ENCODE results near the gene CTNND2. TPM values are rescaled to one million over a fixed set of nuclear protein-coding genes. Genes with fewer than 3 reads are reported as not detected.

Gene CTNND2
- total RNA-seq, 4 donors from 2014 or later: 0.22 to 2.8 (median 0.39) TPM

GRCh38 chr5:11737010-11737409 is 167.2 kb downstream of the CTNND2 start:
- Histone ChIP-seq H3K4me3 (replicated peaks in 1 of 3) (no peak overlapping the region), H3K9me3 (no peaks in the 10 kb centered on the region), H3K4me1 (no peaks in the 10 kb centered on the region), H3K27ac (no peak overlapping the region), H3K36me3 (no peaks in the 10 kb centered on the region), H3K27me3 (no peaks in the 10 kb centered on the region)
- DNase-seq: no peak
- intact Hi-C loops (cut with DNase I): no loop called here
- WGBS, 2 donors: 86% methylated on average over 3 of the region's 3 CpGs
- TF ChIP-seq POLR2A (IDR thresholded peaks at IDR 0.05) (no peak), CTCF (IDR thresholded peaks at IDR 0.05) (no peak)

DNA sequence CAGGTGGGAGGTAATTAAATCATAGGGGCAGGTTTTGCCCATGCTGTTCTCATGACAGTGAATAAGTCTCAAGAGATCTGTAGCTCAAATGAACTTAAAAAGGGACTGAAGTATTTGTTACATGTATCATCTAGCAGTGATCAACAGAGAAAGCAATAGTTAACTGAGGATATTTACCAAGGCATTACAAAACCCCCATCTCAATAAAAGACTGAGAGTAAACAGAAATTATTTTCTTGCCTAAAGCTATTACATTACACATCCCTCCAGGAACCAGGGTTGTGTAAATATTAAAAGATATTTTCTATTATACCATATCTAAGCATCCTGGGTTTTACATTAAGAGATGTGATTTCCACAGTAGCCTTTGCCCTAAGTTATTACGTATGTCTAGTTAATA is 169.9 kb downstream of the CTNND2 start:
- WGBS, 2 donors: 91 to 95% methylated on average over 1 of the region's 1 CpG
- no peak overlapping the region for H3K4me3 ChIP-seq (replicated peaks in 1 of 3)
- H3K4me1 ChIP-seq: no peaks in the 10 kb centered on the region
- H3K27ac ChIP-seq: no peak overlapping the region
- no peaks in the 10 kb centered on the region for H3K36me3 ChIP-seq
- TF ChIP-seq POLR2A (IDR thresholded peaks at IDR 0.05) (no peak), CTCF (IDR thresholded peaks at IDR 0.05) (no peak)
- no peaks in the 10 kb centered on the region for H3K27me3 ChIP-seq
- no peaks in the 10 kb centered on the region for H3K9me3 ChIP-seq
- no peak for DNase-seq
- intact Hi-C loops (cut with DNase I): no loop called here

DNA sequence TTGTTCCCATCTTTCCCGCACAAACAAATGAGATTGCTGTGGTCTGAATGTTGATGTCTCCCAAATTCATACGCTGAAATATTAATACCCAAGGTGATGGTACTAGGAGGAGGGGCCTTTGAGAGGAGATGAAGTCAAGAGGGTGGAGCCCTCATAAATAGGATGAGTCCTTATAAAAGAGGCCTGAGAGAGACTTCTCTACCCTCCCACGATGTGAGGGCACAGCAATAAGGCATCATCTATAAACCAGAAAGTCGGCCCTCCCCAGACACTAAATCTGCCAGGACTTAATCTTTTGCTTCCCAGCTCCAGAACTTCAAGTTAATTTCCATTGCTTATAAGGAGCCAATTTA is 170.4 kb downstream of the CTNND2 start:
- intact Hi-C loops (cut with DNase I): no loop called here
- Histone ChIP-seq H3K4me1 (no peaks in the 10 kb centered on the region), H3K4me3 (replicated peaks in 1 of 3) (no peak overlapping the region), H3K9me3 (no peaks in the 10 kb centered on the region), H3K27me3 (no peaks in the 10 kb centered on the region), H3K36me3 (no peaks in the 10 kb centered on the region), H3K27ac (no peak overlapping the region)
- DNase-seq: no peak
- TF ChIP-seq POLR2A (IDR thresholded peaks at IDR 0.05): no peak
- 90 to 92% methylated on average over 4 of the region's 4 CpGs for WGBS, 2 donors

- no peaks in the 10 kb centered on the region for H3K36me3 ChIP-seq
- TF ChIP-seq CTCF (IDR thresholded peaks at IDR 0.05): no peak
- H3K4me3 ChIP-seq (replicated peaks in 1 of 3): no peak overlapping the region
- 92 to 96% methylated on average over 2 of the region's 2 CpGs for WGBS, 2 donors
- H3K27ac ChIP-seq: no peak overlapping the region
- no peaks in the 10 kb centered on the region for H3K9me3 ChIP-seq
- no peaks in the 10 kb centered on the region for H3K27me3 ChIP-seq
- no peaks in the 10 kb centered on the region for H3K4me1 ChIP-seq
- intact Hi-C loops (cut with DNase I): no loop called here
- no peak for DNase-seq
Measured at GRCh38 chr5:11733185-11733839, 170.9 kb downstream of the CTNND2 start.

GRCh38 chr5:11724940-11725339 is 179.3 kb downstream of the CTNND2 start:
- WGBS, 2 donors: 61 to 78% methylated on average over 3 of the region's 3 CpGs
- no peak overlapping the region for H3K27ac ChIP-seq
- H3K9me3 ChIP-seq: no peaks in the 10 kb centered on the region
- no peak for TF ChIP-seq POLR2A (IDR thresholded peaks at IDR 0.05)
- no peak for TF ChIP-seq CTCF (IDR thresholded peaks at IDR 0.05)
- intact Hi-C loops (cut with DNase I): no loop called here
- H3K4me3 ChIP-seq (replicated peaks in 1 of 3): no peak overlapping the region
- no peaks in the 10 kb centered on the region for H3K27me3 ChIP-seq
- no peak for DNase-seq
- no peaks in the 10 kb centered on the region for H3K4me1 ChIP-seq
- no peaks in the 10 kb centered on the region for H3K36me3 ChIP-seq

Measured in thyroid gland (tissue), 4 donors.